HG03139 (cell line): ENCODE measurements around the gene BAAT.
"Not testable (repeated sequence)": the region's sequence is repeated elsewhere in the genome, so short reads cannot be mapped to it uniquely, and the experiment has no call there.

Experiments
- ATAC-seq: cut with Tn5 transposase; IDR thresholded peaks from one replicate; pipeline ENCODE4 v1.9.1; 2021; ENCODE audit not compliant: unreplicated experiment

The BAAT gene

DNA sequence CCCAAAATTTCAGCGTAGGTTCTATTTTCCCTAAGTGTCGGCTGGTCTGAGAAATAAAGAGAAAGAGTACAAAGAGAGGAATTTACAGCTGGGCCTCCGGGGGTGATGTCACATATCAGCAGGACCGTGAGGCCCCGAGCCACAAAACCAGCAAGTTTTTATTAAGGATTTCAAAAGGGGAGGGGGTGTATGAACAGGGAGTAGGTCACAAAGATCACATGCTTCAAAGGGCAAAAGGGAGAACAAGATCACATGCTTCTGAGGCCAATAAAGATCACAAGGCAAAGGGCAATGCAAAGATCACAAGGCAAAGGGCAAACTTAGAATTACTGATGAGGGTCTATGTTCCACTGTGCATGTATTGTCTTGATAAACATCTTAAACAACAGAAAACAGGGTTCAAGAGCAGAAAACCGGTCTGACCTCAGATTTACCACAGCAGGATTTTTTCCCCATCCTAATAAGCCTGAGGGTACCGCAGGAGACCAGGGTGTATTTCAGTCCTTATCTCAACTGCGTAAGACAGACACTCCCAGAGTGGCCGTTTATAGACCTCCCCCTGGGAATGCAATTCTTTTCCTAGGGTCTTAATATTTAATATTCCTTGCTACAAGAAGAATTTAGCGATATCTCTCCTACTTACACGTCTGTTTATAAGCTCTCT, at the start of gene BAAT:
Gene BAAT (minus strand): TSS at position 134 of the 664 bp plus-strand sequence. CDS start 13,602 bp downstream, outside the sequence.
- ATAC-seq = not testable (repeated sequence)

DNA sequence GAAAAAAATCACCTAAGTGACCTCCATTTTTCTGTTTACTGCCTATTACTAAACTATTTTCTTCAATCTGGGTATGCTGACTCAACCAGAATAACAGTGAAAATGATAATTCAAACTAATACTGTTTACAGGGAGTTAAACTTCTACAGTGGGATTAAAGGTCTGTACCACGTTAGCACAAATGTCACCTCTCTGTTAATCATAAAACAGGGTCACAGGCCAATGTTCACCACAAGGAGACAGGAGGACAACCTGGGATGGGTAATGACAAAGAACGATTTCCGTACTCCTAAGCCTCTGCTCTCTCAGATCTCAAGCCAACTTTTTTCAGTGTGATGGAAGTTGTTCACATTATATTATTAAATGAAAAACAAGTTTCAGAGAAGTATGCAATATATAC, 48.4 kb upstream of the BAAT start:
- no peak for ATAC-seq

GRCh38 chr9:101432740-101433139, 47.9 kb upstream of the BAAT start:
- no peak for ATAC-seq

- ATAC-seq = no peak
These were observed 47.4 kb upstream of the BAAT start for GRCh38 chr9:101432171-101432570.

DNA sequence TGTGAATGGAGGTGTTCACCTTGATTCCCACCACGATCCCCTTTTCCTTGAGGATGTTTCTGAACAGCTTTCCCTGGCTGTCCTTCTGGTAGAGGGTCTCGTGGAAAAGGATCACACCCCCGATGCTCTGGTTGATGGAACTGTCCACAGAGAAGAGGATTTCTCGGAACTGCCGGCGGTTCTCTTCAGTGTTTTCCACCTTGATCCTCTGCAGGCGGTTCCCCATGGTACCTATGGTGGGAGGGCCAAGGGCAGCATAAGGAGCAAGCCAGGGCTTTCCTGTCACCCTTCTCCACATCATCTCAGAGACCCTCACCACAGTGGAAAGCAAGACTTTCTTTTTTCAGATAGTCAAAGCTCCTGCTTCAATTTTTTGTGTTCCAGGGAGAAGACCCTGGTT, 44.9 kb upstream of the BAAT start:
- ATAC-seq = no peak

GRCh38 chr9:101428909-101429308, 44.1 kb upstream of the BAAT start:
- no peak for ATAC-seq

- no peak for ATAC-seq
These were observed 43.3 kb upstream of the BAAT start for GRCh38 chr9:101427957-101428655.

- no peak for ATAC-seq
These were observed 42.6 kb upstream of the BAAT start for GRCh38 chr9:101427358-101427757.

GRCh38 chr9:101421653-101422065, 36.9 kb upstream of the BAAT start:
- no peak for ATAC-seq

- no peak for ATAC-seq
These were observed 35.1 kb upstream of the BAAT start for GRCh38 chr9:101419863-101420262.

GRCh38 chr9:101418518-101419430, 34.0 kb upstream of the BAAT start:
- ATAC-seq = no peak

DNA sequence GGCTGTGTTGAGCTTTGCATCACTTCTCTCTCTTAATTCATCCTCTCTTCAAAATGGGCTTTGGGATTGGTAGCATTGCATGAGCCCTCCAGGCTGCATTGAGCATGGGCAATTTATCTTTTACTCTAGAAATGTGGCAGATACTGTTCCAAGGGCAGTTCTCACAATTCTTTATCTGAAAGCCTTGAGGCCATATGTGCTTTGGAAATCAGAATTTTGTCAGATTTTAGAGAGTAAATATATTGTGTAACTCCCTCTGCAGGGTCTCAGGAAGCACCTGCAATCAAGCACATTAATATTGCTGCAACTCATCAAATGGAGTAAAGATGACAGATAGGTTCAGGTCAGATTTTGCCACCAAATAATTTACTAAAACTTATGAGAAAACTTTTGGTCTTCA, 33.2 kb upstream of the BAAT start:
- no peak for ATAC-seq

- ATAC-seq = no peak
These were observed 32.6 kb upstream of the BAAT start for GRCh38 chr9:101417389-101417788.

- no peak for ATAC-seq
These were observed 30.8 kb upstream of the BAAT start for GRCh38 chr9:101415578-101415977.

DNA sequence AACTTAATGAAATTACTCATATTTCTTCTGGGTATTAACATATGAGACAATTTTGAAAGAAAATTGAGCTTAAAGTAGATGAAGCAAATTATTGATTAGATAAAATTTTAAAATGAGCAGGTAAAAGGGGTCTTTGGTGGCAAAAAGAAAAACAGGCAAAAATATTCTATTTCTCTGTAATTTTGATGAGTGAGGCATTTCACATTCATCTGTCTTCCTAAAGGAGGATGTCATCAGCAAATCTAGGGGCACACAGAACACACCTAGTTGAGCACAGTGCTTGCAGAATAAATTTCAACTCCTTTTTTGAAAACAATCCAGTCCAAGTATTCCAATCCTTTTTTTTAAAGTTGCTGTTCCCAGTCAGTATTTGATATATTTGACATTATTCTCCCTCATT, 30.0 kb upstream of the BAAT start:
- no peak for ATAC-seq

DNA sequence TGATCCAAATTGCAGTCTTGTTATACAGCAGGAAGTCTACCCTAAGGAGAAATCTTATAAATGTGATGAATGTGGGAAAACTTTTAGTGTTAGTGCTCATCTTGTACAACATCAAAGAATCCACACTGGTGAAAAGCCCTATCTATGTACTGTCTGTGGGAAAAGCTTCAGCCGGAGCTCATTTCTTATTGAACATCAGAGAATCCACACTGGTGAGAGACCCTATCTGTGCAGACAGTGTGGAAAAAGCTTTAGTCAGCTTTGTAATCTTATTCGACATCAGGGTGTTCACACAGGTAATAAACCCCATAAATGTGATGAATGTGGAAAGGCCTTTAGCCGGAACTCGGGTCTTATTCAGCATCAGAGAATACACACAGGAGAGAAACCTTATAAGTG, 24.3 kb upstream of the BAAT start:
- no peak for ATAC-seq

DNA sequence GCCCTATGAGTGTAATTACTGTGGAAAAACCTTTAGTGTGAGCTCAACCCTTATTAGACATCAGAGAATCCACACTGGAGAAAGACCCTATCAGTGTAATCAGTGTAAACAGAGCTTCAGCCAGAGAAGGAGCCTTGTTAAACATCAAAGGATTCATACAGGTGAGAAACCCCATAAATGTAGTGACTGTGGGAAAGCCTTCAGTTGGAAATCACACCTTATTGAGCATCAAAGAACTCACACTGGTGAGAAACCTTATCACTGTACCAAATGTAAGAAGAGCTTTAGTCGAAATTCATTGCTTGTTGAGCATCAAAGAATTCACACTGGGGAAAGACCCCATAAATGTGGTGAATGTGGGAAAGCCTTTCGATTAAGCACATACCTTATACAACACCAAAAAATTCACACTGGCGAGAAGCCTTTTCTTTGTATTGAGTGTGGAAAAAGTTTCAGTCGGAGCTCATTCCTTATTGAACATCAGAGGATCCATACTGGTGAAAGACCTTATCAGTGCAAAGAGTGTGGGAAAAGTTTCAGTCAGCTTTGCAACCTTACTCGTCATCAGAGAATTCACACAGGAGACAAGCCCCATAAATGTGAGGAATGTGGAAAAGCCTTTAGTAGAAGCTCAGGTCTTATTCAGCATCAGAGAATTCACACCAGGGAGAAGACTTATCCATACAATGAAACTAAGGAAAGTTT, 23.7 kb upstream of the BAAT start:
- no peak for ATAC-seq

DNA sequence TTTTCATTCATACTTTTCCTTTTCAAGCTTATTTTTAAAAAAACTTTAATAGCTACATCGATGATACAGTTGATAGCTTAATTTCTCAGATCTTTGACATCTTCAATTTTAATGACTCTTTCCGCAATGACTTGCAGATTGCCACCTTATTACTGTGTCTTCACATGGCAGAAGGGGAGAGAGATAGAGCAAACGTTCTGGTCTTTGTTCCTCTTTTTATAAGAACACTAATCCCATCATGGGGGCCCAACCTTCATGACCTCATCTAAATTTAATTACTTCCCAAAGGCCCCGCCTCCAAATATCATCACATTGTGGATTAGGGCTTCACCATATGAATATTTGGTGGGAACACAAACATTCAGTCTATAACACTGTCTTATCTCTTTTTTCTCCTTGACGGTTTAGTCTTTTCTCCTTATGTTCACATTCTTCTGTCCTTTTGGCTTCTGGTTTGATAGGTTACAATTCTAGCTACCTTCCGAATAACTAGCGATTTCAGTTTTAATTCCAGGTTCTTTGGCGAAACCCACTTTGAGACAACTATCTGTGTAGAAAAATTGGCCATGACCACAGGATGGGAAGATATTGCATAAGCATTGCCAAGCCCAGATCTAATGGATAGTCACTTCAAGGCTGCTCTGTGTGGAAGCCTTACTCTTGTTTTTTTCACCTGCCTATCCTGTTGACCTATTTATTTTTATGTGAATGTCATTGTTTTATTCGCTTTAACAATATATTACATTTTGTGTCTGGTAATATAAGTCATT, 18.9 kb upstream of the BAAT start:
- ATAC-seq = no peak

DNA sequence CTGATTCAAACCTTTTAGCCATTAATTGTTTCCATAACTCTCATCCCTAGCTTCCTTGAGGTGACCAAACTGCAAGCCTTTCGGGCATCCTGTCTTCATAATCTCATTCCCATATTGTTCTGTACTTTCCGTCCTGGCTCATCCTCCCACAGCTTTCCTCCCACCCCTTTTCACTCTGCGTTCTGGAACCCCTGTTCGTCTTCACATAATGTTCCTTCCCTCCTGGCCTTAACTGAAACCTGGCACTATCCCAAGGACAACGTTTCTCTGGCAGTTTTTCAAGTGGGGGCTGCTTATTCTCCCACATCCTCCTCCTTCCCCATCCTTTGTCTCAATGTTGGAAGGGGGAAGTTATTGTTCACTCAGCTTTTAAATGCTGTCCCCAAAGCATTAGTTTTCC, 15.3 kb upstream of the BAAT start:
- no peak for ATAC-seq

DNA sequence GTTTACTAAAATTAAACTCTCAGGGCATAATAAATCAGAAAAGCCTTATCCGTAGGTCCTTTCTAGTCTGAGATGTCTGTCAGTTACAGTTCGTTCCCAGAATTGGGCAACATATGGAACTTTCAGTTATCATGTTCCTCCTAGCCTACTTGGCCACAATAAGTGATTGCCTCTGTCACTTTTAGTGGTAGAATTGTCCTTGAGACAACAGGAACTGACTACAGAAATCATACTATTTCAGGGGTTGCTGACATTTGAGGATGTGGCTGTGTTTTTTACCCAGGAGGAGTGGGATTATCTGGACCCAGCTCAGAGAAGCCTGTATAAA, 14.8 kb upstream of the BAAT start:
- no peak for ATAC-seq
